ENCODE data around the gene SLC11A1. TPM values are rescaled to one million over a fixed set of nuclear protein-coding genes. Genes with fewer than 3 reads are reported as not detected.

The SLC11A1 gene, protein sequence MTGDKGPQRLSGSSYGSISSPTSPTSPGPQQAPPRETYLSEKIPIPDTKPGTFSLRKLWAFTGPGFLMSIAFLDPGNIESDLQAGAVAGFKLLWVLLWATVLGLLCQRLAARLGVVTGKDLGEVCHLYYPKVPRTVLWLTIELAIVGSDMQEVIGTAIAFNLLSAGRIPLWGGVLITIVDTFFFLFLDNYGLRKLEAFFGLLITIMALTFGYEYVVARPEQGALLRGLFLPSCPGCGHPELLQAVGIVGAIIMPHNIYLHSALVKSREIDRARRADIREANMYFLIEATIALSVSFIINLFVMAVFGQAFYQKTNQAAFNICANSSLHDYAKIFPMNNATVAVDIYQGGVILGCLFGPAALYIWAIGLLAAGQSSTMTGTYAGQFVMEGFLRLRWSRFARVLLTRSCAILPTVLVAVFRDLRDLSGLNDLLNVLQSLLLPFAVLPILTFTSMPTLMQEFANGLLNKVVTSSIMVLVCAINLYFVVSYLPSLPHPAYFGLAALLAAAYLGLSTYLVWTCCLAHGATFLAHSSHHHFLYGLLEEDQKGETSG
- total RNA-seq, result 36.6 TPM

DNA sequence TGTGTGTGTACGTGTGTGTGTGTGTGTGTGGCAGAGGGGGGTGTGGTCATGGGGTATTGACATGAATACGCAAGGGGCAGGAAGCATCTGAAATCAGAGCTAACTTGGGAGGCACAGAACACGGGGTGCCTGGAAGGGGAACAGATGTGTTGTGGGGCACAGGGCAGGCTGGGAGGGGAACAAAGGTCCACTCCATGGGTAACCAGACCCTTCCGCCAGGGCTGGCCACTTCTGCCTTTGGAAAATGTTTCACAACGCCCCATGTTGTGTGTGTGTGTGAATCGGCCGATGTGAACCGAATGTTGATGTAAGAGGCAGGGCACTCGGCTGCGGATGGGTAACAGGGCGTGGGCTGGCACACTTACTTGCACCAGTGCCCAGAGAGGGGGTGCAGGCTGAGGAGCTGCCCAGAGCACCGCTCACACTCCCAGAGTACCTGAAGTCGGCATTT is at the start of gene SLC11A1:
Gene SLC11A1, plus strand, starts transcription at position 358 of the 451 bp plus-strand sequence. CDS start 96 bp downstream, outside the sequence.
- DNase-seq (ENCODE audit: extremely low spot score in 2 of 2), result no peak
- no peak within 1 kb of the TSS for H3K27ac ChIP-seq
- H3K9me3 ChIP-seq, result no peaks in the 10 kb centered on the region
- H3K36me3 ChIP-seq, result no peaks in the 10 kb centered on the region
- H3K27me3 ChIP-seq, result no peaks in the 10 kb centered on the region
- H3K4me1 ChIP-seq, result peaks cover 8% of the 10 kb centered on the region
- peak in 1 of 2 donors; percentile 16 for TF ChIP-seq POLR2A (IDR thresholded peaks at IDR 0.05)
- TF ChIP-seq POLR2AphosphoS5 (IDR thresholded peaks at IDR 0.05; ENCODE audit: insufficient read depth in 1 of 2, low read depth in 1 of 2), result peak in 1 of 2 donors; percentile 51
- TF ChIP-seq, protein P1, sequence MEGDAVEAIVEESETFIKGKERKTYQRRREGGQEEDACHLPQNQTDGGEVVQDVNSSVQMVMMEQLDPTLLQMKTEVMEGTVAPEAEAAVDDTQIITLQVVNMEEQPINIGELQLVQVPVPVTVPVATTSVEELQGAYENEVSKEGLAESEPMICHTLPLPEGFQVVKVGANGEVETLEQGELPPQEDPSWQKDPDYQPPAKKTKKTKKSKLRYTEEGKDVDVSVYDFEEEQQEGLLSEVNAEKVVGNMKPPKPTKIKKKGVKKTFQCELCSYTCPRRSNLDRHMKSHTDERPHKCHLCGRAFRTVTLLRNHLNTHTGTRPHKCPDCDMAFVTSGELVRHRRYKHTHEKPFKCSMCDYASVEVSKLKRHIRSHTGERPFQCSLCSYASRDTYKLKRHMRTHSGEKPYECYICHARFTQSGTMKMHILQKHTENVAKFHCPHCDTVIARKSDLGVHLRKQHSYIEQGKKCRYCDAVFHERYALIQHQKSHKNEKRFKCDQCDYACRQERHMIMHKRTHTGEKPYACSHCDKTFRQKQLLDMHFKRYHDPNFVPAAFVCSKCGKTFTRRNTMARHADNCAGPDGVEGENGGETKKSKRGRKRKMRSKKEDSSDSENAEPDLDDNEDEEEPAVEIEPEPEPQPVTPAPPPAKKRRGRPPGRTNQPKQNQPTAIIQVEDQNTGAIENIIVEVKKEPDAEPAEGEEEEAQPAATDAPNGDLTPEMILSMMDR (IDR thresholded peaks at IDR 0.05), result no peak
- H3K4me3 ChIP-seq, result no peak within 1 kb of the TSS
- intact Hi-C loops (cut with DNase I), result no loop called here

DNA sequence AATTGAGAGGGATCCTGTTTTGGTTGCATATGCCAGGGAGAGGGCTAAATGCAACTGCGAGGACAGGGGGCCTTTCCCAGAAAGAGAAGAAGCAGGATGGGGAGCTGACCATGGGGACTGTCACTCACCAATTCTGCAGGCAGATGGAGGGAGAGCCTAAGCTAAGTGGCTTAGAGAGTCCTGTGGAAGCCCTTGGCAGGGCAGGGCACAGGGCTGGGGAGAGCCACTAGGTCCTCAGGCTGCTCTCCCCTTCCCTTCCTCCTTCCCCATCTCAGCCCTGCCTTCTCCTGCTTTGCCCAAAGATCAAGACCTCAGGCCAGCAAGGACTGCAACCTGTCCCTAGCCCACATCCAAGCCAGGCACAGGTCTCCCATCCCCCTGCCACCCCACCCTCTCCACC is 49.8 kb upstream of the SLC11A1 start:
- no peak for DNase-seq (ENCODE audit: extremely low spot score in 2 of 2)
- H3K27ac ChIP-seq, result no peak overlapping the region
- TF ChIP-seq POLR2A (IDR thresholded peaks at IDR 0.05) (no peak), POLR2AphosphoS5 (IDR thresholded peaks at IDR 0.05; ENCODE audit: insufficient read depth in 1 of 2, low read depth in 1 of 2) (no peak)
- TF ChIP-seq, protein P1 (IDR thresholded peaks at IDR 0.05), result no peak

DNA sequence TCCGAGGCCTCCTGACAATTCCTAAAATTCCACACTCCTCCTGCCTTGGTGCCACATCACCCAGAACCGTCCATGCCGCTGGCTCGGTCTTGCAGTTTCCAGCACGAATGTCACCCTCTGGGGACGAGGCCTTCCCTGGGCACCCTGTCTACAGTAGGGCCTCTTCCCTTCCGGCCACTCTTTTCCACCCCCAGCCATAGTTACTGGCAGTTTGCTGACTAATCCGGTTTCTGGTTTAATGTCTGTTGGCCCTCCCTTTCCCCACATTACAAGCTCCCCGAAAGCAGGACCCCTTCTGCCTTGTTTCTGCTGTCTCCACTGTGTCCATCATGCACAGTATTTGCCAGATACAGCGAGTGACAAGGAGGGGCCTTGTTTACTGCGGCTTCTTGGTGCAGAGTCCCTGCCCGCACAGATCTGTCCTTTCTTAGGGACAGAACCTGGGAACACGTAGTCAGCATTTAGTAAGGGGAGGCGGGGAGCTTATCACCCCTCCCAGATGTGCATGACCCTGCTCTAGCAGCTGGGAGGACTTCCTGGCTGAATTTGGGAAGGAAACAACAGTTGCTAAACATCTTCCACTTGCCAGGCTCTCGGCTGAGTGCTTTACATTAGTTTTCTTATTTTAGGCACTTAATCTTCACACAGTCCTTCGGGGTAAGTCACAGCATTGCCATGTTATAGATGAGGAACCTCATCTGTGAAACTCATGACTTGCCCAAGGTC is 49.0 kb upstream of the SLC11A1 start:
- intact Hi-C loops (cut with DNase I), result no loop called here
- H3K27me3 ChIP-seq, result no peaks in the 10 kb centered on the region
- H3K4me1 ChIP-seq, result no peaks in the 10 kb centered on the region
- TF ChIP-seq, protein P1 (IDR thresholded peaks at IDR 0.05), result no peak
- TF ChIP-seq POLR2A (IDR thresholded peaks at IDR 0.05), result no peak
- TF ChIP-seq POLR2AphosphoS5 (IDR thresholded peaks at IDR 0.05; ENCODE audit: insufficient read depth in 1 of 2, low read depth in 1 of 2), result no peak
- H3K27ac ChIP-seq, result no peak overlapping the region
- DNase-seq (ENCODE audit: extremely low spot score in 2 of 2), result no peak
- H3K36me3 ChIP-seq, result no peaks in the 10 kb centered on the region
- H3K4me3 ChIP-seq, result no peak overlapping the region
- H3K9me3 ChIP-seq, result no peaks in the 10 kb centered on the region

More for the DNA sequence above, 49.8 kb upstream of the SLC11A1 start:
- intact Hi-C loops (cut with DNase I), result no loop called here
- Histone ChIP-seq H3K36me3 (no peaks in the 10 kb centered on the region), H3K9me3 (no peaks in the 10 kb centered on the region), H3K4me3 (no peak overlapping the region), H3K4me1 (no peaks in the 10 kb centered on the region), H3K27me3 (no peaks in the 10 kb centered on the region)

DNA sequence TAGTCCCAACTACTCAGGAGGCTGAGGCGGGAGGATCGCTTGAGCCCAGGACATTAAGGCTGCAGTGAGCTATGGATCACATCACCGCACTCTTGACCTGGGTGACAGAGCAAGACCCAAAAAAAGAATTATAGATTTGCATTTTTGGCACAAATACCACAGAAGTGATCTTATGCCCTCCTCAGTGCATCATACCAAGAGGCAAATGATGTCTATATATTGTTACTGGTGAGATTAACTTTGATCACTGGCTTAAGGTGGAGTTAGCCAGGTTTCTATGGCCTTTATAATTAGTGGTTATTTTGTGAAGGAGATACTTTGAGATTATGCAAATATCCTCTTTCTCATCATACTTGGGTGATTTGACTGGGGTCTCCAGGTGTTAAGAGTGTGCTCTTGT is 47.5 kb upstream of the SLC11A1 start:
- Histone ChIP-seq H3K9me3 (no peaks in the 10 kb centered on the region), H3K27ac (no peak overlapping the region), H3K36me3 (no peaks in the 10 kb centered on the region), H3K4me1 (no peaks in the 10 kb centered on the region), H3K4me3 (no peak overlapping the region), H3K27me3 (no peaks in the 10 kb centered on the region)
- TF ChIP-seq, protein P1 (IDR thresholded peaks at IDR 0.05), result no peak
- TF ChIP-seq POLR2AphosphoS5 (IDR thresholded peaks at IDR 0.05; ENCODE audit: insufficient read depth in 1 of 2, low read depth in 1 of 2), result no peak
- TF ChIP-seq POLR2A (IDR thresholded peaks at IDR 0.05), result no peak
- intact Hi-C loops (cut with DNase I), result no loop called here
- no peak for DNase-seq (ENCODE audit: extremely low spot score in 2 of 2)

All from vagina (tissue), 2 donors.